OCI-LY1 (cell line): Measurements from ENCODE around the gene WASHC3.

ENCODE experiments used
- EZH2 ChIP-seq: fragments of 200-600 bp; sonication (generic), shearing (Covaris generic); IDR thresholded peaks from 2 replicates; pipeline ENCODE4 v1.8.0; 2017; ENCODE audit warnings: borderline replicate concordance, mixed run types, mild to moderate bottlenecking, antibody characterized with exemption, low read length, moderate library complexity, mixed read lengths
- TF ChIP-seq, protein P1 (sequence below): fragments of 200-600 bp; sonication (generic), shearing (Covaris generic); IDR thresholded peaks from 2 replicates; pipeline ENCODE4 v1.5.1; 2017; ENCODE audit warnings: mild to moderate bottlenecking, antibody characterized with exemption, low read length, moderate library complexity, mixed read lengths

DNA sequence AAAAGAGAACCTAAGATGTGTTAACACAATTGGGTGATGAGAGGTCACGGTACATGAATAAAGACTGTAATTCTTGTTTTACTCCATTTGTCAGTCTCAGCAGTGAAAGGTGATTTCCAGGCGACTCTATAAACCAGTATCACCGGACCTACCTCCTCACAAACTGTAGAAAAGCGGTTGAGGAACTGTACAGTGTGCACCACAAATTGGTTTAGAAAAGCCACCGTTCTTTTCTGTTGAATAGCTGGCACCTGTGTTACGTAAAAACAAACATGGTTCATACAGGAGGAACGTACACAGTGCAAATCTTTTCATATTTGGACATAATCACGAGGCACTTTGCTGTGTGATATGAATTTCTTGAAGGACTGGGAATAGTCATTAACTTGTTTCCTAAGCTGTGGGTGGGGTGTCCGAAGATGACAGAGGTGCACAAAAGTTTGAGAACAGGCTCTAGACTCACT is 663 bp downstream of the WASHC3 start:
- TF ChIP-seq, protein P1, sequence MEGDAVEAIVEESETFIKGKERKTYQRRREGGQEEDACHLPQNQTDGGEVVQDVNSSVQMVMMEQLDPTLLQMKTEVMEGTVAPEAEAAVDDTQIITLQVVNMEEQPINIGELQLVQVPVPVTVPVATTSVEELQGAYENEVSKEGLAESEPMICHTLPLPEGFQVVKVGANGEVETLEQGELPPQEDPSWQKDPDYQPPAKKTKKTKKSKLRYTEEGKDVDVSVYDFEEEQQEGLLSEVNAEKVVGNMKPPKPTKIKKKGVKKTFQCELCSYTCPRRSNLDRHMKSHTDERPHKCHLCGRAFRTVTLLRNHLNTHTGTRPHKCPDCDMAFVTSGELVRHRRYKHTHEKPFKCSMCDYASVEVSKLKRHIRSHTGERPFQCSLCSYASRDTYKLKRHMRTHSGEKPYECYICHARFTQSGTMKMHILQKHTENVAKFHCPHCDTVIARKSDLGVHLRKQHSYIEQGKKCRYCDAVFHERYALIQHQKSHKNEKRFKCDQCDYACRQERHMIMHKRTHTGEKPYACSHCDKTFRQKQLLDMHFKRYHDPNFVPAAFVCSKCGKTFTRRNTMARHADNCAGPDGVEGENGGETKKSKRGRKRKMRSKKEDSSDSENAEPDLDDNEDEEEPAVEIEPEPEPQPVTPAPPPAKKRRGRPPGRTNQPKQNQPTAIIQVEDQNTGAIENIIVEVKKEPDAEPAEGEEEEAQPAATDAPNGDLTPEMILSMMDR, result no peak
- no peak for TF ChIP-seq EZH2
